Vein endothelial cell (primary cell): ENCODE results near the gene GPAM. TPM values are rescaled to one million over a fixed set of nuclear protein-coding genes. Genes with fewer than 3 reads are reported as not detected.

ENCODE experiments used
- total RNA-seq: library from RNA; depleted of rRNA; stranded (reverse); fragments of >200 nt; gene quantifications from 2 replicates; pipeline ENCODE4 v1.2.3, GENCODE V29; 2012

GPAM gene, protein sequence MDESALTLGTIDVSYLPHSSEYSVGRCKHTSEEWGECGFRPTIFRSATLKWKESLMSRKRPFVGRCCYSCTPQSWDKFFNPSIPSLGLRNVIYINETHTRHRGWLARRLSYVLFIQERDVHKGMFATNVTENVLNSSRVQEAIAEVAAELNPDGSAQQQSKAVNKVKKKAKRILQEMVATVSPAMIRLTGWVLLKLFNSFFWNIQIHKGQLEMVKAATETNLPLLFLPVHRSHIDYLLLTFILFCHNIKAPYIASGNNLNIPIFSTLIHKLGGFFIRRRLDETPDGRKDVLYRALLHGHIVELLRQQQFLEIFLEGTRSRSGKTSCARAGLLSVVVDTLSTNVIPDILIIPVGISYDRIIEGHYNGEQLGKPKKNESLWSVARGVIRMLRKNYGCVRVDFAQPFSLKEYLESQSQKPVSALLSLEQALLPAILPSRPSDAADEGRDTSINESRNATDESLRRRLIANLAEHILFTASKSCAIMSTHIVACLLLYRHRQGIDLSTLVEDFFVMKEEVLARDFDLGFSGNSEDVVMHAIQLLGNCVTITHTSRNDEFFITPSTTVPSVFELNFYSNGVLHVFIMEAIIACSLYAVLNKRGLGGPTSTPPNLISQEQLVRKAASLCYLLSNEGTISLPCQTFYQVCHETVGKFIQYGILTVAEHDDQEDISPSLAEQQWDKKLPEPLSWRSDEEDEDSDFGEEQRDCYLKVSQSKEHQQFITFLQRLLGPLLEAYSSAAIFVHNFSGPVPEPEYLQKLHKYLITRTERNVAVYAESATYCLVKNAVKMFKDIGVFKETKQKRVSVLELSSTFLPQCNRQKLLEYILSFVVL
- total RNA-seq = 10.3 and 10.5 TPM in 2 replicates

DNA sequence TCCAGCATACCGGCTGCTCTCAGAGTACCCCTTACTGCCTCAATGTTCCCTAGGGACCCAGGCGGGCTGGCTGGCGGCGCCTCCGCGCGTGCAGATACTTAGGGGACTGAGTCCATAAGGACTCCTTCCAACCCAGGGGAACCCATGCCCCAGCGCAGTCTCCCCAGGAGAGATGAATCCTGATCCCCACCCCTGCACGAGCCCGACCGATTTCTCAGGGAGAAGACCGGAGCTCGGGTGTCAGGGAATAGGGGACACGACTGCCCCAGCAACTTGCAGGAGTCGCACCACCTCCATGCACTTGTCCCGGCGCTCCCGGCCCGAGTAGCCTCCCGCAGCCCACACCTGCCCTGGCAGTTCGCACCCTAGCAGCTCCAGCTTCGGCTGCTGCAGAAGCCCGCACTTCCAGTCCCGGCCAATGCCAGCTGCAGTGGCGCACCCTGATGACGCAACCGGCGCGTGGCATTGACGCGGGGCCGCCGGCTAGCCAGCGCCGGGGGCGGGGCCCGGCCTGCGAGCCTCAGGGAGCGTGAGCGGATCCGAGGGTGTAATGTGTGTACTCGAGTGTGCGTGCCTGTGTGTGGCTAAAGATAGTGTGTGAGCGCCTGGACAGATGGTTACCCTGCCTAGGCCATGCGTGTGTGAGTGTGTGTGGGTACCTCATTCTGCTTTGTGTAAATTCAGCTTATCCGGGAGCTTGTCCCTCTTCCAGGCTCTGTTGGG lies at the start of gene GPAM:
Gene GPAM (minus strand): TSS at position 437 of the 723 bp plus-strand sequence. CDS start 1,981 bp downstream, outside the sequence.

Other genes starting within 250 kb of the GPAM start
- not detected in 2 replicates for gene TECTB, start 99.6 kb upstream of the GPAM start, total RNA-seq
- 18.3 and 26.7 TPM in 2 replicates for gene ACSL5, start 190.4 kb upstream of the GPAM start, total RNA-seq